ENCODE measurements around the gene SLC45A2.
"Not testable (repeated sequence)": the region's sequence is repeated elsewhere in the genome, so short reads cannot be mapped to it uniquely, and the experiment has no call there.

The SLC45A2 gene

GRCh38 chr5:33984671-33985124, at the start of gene SLC45A2:
Gene SLC45A2 (minus strand): TSS chr5:33984693. CDS start chr5:33984583, 110 bp downstream.
- ATAC-seq = no peak
- TF ChIP-seq ZFP30 (CRISPR knock-in tag; IDR thresholded peaks at IDR 0.05) = no peak
- TF ChIP-seq CSRNP3 (CRISPR knock-in tag; IDR thresholded peaks at IDR 0.05) = no peak
- TF ChIP-seq ARNTL (CRISPR knock-in tag; IDR thresholded peaks at IDR 0.05; ENCODE audit: borderline replicate concordance, low read depth) = no peak
- TF ChIP-seq ZNF70 (CRISPR knock-in tag; IDR thresholded peaks at IDR 0.05) = no peak
- no peak for TF ChIP-seq PATZ1 (CRISPR knock-in tag; IDR thresholded peaks at IDR 0.05; ENCODE audit: borderline replicate concordance)
- TF ChIP-seq RARB (CRISPR knock-in tag; IDR thresholded peaks at IDR 0.05) = no peak
- no peak for TF ChIP-seq ESRRG (CRISPR knock-in tag; IDR thresholded peaks at IDR 0.05)
- no peak for TF ChIP-seq OSR1 (CRISPR knock-in tag; IDR thresholded peaks at IDR 0.05)
- TF ChIP-seq POU6F1 (CRISPR knock-in tag; IDR thresholded peaks at IDR 0.05; ENCODE audit: borderline replicate concordance, low read depth) = no peak
- TF ChIP-seq ZNF565 (CRISPR knock-in tag; conservative IDR thresholded peaks at IDR 0.05; ENCODE audit: low read depth) = no peak
- no peak for TF ChIP-seq ZNF8 (CRISPR knock-in tag; IDR thresholded peaks at IDR 0.05)
- TF ChIP-seq CREB5 (CRISPR knock-in tag; IDR thresholded peaks at IDR 0.05; ENCODE audit: low read depth) = no peak
- TF ChIP-seq TOX (CRISPR knock-in tag; IDR thresholded peaks at IDR 0.05; ENCODE audit: borderline replicate concordance) = no peak
- no peak for TF ChIP-seq ZFP3 (CRISPR knock-in tag; IDR thresholded peaks at IDR 0.05)
- no peak for TF ChIP-seq GLIS3 (CRISPR knock-in tag; IDR thresholded peaks at IDR 0.05)
- no peak for TF ChIP-seq ZC3H10 (CRISPR knock-in tag; IDR thresholded peaks at IDR 0.05)
- TF ChIP-seq TCF4 (CRISPR knock-in tag; IDR thresholded peaks at IDR 0.05; ENCODE audit: borderline replicate concordance) = no peak
- TF ChIP-seq BACH2 (CRISPR knock-in tag; IDR thresholded peaks at IDR 0.05; ENCODE audit: borderline replicate concordance) = no peak
- TF ChIP-seq CSDC2 (CRISPR knock-in tag; IDR thresholded peaks at IDR 0.05) = no peak

GRCh38 chr5:34031966-34032365, 47.5 kb upstream of the SLC45A2 start:
- TF ChIP-seq ARNTL (CRISPR knock-in tag; IDR thresholded peaks at IDR 0.05; ENCODE audit: borderline replicate concordance, low read depth) = no peak
- no peak for ATAC-seq

GRCh38 chr5:34031117-34031516, 46.6 kb upstream of the SLC45A2 start:
- TF ChIP-seq CSRNP3 (CRISPR knock-in tag; IDR thresholded peaks at IDR 0.05) = no peak
- TF ChIP-seq GLIS3 (CRISPR knock-in tag; IDR thresholded peaks at IDR 0.05) = no peak
- no peak for TF ChIP-seq OSR1 (CRISPR knock-in tag; IDR thresholded peaks at IDR 0.05)
- TF ChIP-seq SNAI2 (CRISPR knock-in tag; IDR thresholded peaks at IDR 0.05) = no peak
- no peak for TF ChIP-seq ZNF8 (CRISPR knock-in tag; IDR thresholded peaks at IDR 0.05)
- no peak for TF ChIP-seq POU6F1 (CRISPR knock-in tag; IDR thresholded peaks at IDR 0.05; ENCODE audit: borderline replicate concordance, low read depth)
- no peak for TF ChIP-seq BACH2 (CRISPR knock-in tag; IDR thresholded peaks at IDR 0.05; ENCODE audit: borderline replicate concordance)
- TF ChIP-seq ZFP30 (CRISPR knock-in tag; IDR thresholded peaks at IDR 0.05) = no peak
- no peak for TF ChIP-seq PATZ1 (CRISPR knock-in tag; IDR thresholded peaks at IDR 0.05; ENCODE audit: borderline replicate concordance)
- TF ChIP-seq ZNF565 (CRISPR knock-in tag; conservative IDR thresholded peaks at IDR 0.05; ENCODE audit: low read depth) = no peak
- no peak for TF ChIP-seq ZFP3 (CRISPR knock-in tag; IDR thresholded peaks at IDR 0.05)
- no peak for TF ChIP-seq TSHZ2 (CRISPR knock-in tag; IDR thresholded peaks at IDR 0.05)
- no peak for TF ChIP-seq TOX (CRISPR knock-in tag; IDR thresholded peaks at IDR 0.05; ENCODE audit: borderline replicate concordance)
- ATAC-seq = no peak

GRCh38 chr5:34030585-34030984, 46.1 kb upstream of the SLC45A2 start:
- ATAC-seq = not testable (repeated sequence)

Data from SK-N-SH treated with all-trans-retinoic acid at 6 μM for 48 hours (cell line).